A673 (cell line): ENCODE data around the gene MAST4. TPM values are rescaled to one million over a fixed set of nuclear protein-coding genes. Genes with fewer than 3 reads are reported as not detected.

Experiments
- BruUV-seq: library from RNA; stranded (reverse); fragments of 400-500 nt; replicated peaks from 2 replicates; lab custom pipeline; 2021; lab: Mats Ljungman, UMichigan
- CTCF ChIA-PET: fragments of 300-600 bp; sonication (Branson Sonifier 250); formaldehyde crosslinking; loops from one replicate; lab custom pipeline; 2022; ENCODE audit warnings: antibody characterized with exemption; lab: Charles Lee
- POLR2A ChIA-PET: fragments of 300-600 bp; sonication (Branson Sonifier 250); formaldehyde crosslinking; loops from one replicate; lab custom pipeline; 2022; ENCODE audit warnings: antibody characterized with exemption; ENCODE audit not compliant: low non-redundant PET; lab: Charles Lee
- DNase-seq: peaks from one replicate; pipeline ENCODE4 v3.0.0-alpha.2; 2015; ENCODE audit warnings: low spot score
- H3K27ac ChIP-seq: fragments of 200-600 bp; sonication (generic); 2 replicates; pipeline ENCODE4 v1.5.1; 2016; ENCODE audit warnings: mixed run types, low read depth, mild to moderate bottlenecking, mixed read lengths, antibody characterized with exemption, low read length; ENCODE audit not compliant: poor library complexity, severe bottlenecking
- H3K27me3 ChIP-seq: fragments of 200-600 bp; sonication (generic); replicated peaks from 2 replicates; pipeline ENCODE4 v1.6.1; 2017; ENCODE audit warnings: mixed run types, low read depth, mild to moderate bottlenecking, mixed read lengths, antibody characterized with exemption, low read length; ENCODE audit not compliant: insufficient read depth, poor library complexity
- H3K36me3 ChIP-seq: fragments of 200-600 bp; sonication (generic); 2 replicates; pipeline ENCODE4 v1.6.1; 2016; ENCODE audit warnings: mixed run types, mild to moderate bottlenecking, mixed read lengths, antibody characterized with exemption, low read length; ENCODE audit not compliant: insufficient read depth, poor library complexity, severe bottlenecking
- H3K4me1 ChIP-seq: fragments of 200-600 bp; sonication (generic); 2 replicates; pipeline ENCODE4 v1.6.1; 2017; ENCODE audit warnings: mixed run types, mild to moderate bottlenecking, mixed read lengths, antibody characterized with exemption, low read length; ENCODE audit not compliant: insufficient read depth, poor library complexity, severe bottlenecking
- H3K4me3 ChIP-seq: fragments of 200-600 bp; sonication (generic); 2 replicates; pipeline ENCODE4 v1.5.1; 2016; ENCODE audit warnings: low read depth, mixed run types, mild to moderate bottlenecking, mixed read lengths, low read length; ENCODE audit not compliant: poor library complexity, severe bottlenecking
- H3K9me3 ChIP-seq: fragments of 200-600 bp; sonication (generic); 2 replicates; pipeline ENCODE4 v1.6.1; 2016; ENCODE audit warnings: mixed run types, low read depth, mild to moderate bottlenecking, mixed read lengths, antibody characterized with exemption, low read length; ENCODE audit not compliant: poor library complexity, severe bottlenecking
- EZH2 ChIP-seq: fragments of 200-600 bp; sonication (generic); IDR thresholded peaks from 2 replicates; pipeline ENCODE4 v1.6.1; 2017; ENCODE audit warnings: borderline replicate concordance, low read depth, mild to moderate bottlenecking, mixed read lengths, antibody characterized with exemption, low read length; ENCODE audit not compliant: poor library complexity, severe bottlenecking
- intact Hi-C: fragments of 100-400 bp; cut with micrococcal nuclease; formaldehyde crosslinking; loops from one replicate; pipeline ENCODE4 v1.10.0; 2022; ENCODE audit not compliant: unreplicated experiment
- total RNA-seq: library from RNA; stranded (reverse); gene quantifications from 2 replicates; pipeline ENCODE4 v1.2.3, GENCODE V29; 2021
- TF ChIP-seq, protein P1 (sequence below): fragments of 300-800, 200-600 bp; sonication (generic); conservative IDR thresholded peaks from 2 replicates; pipeline ENCODE4 v1.5.1; 2017; ENCODE audit warnings: low read depth, mild to moderate bottlenecking, antibody characterized with exemption, low read length, moderate library complexity, mixed read lengths

Gene MAST4
- total RNA-seq, 1 experiment from 2014 or later, result 4.5 TPM

- DNase-seq, result no peak
- ChIA-PET CTCF (no interaction called here), POLR2A (no interaction called here)
- no peak overlapping the region for H3K27ac ChIP-seq
- H3K9me3 ChIP-seq, result no peaks in the 10 kb centered on the region
- no peak overlapping the region for H3K4me3 ChIP-seq
- H3K27me3 ChIP-seq, result no peaks in the 10 kb centered on the region
- no peaks in the 10 kb centered on the region for H3K36me3 ChIP-seq
- BruUV-seq, result no TSS peak
- H3K4me1 ChIP-seq, result no peaks in the 10 kb centered on the region
- intact Hi-C loops, result no loop called here
- no peak for TF ChIP-seq EZH2
- TF ChIP-seq, protein P1, sequence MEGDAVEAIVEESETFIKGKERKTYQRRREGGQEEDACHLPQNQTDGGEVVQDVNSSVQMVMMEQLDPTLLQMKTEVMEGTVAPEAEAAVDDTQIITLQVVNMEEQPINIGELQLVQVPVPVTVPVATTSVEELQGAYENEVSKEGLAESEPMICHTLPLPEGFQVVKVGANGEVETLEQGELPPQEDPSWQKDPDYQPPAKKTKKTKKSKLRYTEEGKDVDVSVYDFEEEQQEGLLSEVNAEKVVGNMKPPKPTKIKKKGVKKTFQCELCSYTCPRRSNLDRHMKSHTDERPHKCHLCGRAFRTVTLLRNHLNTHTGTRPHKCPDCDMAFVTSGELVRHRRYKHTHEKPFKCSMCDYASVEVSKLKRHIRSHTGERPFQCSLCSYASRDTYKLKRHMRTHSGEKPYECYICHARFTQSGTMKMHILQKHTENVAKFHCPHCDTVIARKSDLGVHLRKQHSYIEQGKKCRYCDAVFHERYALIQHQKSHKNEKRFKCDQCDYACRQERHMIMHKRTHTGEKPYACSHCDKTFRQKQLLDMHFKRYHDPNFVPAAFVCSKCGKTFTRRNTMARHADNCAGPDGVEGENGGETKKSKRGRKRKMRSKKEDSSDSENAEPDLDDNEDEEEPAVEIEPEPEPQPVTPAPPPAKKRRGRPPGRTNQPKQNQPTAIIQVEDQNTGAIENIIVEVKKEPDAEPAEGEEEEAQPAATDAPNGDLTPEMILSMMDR, result no peak
These were observed 397.7 kb downstream of the MAST4 start for GRCh38 chr5:66993882-66994281.

GRCh38 chr5:66994790-66995189 is 398.6 kb downstream of the MAST4 start:
- H3K27ac ChIP-seq, result no peak overlapping the region
- no peaks in the 10 kb centered on the region for H3K4me1 ChIP-seq
- intact Hi-C loops, result no loop called here
- POLR2A ChIA-PET, result no interaction called here
- CTCF ChIA-PET, result no interaction called here
- H3K9me3 ChIP-seq, result no peaks in the 10 kb centered on the region
- no peak overlapping the region for H3K4me3 ChIP-seq
- H3K27me3 ChIP-seq, result no peaks in the 10 kb centered on the region
- no TSS peak for BruUV-seq
- TF ChIP-seq, protein P1, result no peak
- no peak for TF ChIP-seq EZH2
- no peaks in the 10 kb centered on the region for H3K36me3 ChIP-seq
- DNase-seq, result no peak

DNA sequence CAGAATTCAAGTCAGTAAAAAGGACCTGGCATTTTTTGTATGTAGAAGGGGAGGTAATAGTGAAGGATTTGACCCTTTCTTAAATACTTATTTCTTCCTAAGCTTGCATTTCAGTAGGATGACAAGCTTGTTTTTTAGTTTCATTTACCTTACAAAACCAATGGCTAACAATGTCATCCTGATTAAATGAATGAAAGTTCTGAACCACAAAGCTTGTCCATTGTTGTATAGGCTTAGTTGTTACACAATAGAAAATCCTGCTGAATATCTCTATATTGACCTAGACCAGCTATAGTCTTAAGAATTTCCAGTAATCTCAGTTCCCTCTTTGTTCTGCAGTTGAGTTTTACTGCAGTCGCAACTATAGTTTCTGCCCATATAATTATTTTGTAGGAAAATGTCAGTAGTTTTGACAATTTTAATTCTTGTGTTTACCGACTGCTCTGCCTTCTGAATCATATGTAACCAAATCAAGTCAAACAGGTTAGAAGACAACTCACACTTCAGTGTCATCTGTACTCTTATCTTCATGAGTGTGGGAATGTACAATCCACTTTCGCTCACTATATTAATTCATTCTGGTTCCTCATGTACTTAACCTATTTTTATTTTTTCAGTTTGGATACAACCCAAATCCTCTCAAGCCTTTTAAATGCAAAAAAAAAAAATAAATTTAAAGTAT is 404.7 kb downstream of the MAST4 start:
- TF ChIP-seq, protein P1, result no peak
- no peak for TF ChIP-seq EZH2
- Histone ChIP-seq H3K4me1 (peaks cover 3% of the 10 kb centered on the region), H3K36me3 (no peaks in the 10 kb centered on the region), H3K27me3 (peaks cover 7% of the 10 kb centered on the region), H3K9me3 (no peaks in the 10 kb centered on the region), H3K27ac (no peak overlapping the region), H3K4me3 (no peak overlapping the region)
- BruUV-seq, result no TSS peak
- no peak for DNase-seq
- intact Hi-C loops, result no loop called here
- ChIA-PET CTCF (no interaction called here), POLR2A (no interaction called here)
